Measurements from ENCODE around the gene CYBC1.

DNA sequence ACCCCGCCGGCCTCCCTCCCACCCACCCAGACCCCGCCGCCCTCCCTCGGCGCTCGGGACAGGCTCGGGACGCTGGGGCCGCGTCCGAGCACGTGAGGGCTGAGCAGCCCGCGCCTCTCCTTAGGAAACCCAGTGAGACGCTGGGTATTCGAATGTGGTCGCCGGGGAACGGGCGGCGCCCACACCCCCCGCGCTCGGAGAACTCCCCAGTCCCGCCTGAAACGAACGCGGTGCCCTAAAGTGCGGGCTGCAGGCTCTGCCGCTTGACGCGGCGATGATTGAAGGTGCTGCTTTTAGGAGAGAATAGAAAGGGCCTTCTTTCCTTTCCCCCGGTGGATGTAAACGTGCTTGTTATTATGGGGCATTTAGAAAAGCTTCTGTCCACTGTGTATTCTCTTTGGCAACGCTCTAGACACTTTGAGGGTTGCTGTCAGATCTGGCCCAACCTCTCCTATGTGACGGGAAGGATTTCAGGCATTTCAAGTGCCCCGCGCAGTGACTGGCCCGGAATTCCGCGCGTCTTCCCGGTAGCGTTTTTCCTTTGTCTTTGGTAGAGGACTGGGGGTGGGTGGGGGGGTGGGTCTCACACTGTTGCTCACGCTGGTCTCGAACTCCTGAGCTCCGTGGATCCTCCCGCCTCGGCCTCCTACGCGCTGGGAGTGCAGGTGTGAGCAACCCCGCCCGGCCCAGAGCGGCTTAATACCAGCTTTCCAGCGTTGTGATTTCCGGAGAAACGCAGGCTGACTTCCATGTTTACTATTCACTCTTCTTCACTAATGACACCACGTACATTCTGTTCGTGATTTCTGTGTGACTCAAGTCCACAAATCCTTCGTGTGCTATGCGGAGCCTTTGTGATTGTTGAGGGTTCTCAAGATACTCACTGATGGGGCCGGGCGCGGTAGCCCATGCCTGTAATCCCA lies 47.2 kb upstream of the CYBC1 start:
- TF ChIP-seq, protein P1, sequence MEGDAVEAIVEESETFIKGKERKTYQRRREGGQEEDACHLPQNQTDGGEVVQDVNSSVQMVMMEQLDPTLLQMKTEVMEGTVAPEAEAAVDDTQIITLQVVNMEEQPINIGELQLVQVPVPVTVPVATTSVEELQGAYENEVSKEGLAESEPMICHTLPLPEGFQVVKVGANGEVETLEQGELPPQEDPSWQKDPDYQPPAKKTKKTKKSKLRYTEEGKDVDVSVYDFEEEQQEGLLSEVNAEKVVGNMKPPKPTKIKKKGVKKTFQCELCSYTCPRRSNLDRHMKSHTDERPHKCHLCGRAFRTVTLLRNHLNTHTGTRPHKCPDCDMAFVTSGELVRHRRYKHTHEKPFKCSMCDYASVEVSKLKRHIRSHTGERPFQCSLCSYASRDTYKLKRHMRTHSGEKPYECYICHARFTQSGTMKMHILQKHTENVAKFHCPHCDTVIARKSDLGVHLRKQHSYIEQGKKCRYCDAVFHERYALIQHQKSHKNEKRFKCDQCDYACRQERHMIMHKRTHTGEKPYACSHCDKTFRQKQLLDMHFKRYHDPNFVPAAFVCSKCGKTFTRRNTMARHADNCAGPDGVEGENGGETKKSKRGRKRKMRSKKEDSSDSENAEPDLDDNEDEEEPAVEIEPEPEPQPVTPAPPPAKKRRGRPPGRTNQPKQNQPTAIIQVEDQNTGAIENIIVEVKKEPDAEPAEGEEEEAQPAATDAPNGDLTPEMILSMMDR (IDR thresholded peaks at IDR 0.05; ENCODE audit: insufficient read depth, low read length) = no peak
- no peak for TF ChIP-seq POLR2AphosphoS5 (IDR thresholded peaks at IDR 0.05; ENCODE audit: low read depth)
- TF ChIP-seq GABPA (IDR thresholded peaks at IDR 0.05; ENCODE audit: low read depth) = no peak
- TF ChIP-seq, protein P2, sequence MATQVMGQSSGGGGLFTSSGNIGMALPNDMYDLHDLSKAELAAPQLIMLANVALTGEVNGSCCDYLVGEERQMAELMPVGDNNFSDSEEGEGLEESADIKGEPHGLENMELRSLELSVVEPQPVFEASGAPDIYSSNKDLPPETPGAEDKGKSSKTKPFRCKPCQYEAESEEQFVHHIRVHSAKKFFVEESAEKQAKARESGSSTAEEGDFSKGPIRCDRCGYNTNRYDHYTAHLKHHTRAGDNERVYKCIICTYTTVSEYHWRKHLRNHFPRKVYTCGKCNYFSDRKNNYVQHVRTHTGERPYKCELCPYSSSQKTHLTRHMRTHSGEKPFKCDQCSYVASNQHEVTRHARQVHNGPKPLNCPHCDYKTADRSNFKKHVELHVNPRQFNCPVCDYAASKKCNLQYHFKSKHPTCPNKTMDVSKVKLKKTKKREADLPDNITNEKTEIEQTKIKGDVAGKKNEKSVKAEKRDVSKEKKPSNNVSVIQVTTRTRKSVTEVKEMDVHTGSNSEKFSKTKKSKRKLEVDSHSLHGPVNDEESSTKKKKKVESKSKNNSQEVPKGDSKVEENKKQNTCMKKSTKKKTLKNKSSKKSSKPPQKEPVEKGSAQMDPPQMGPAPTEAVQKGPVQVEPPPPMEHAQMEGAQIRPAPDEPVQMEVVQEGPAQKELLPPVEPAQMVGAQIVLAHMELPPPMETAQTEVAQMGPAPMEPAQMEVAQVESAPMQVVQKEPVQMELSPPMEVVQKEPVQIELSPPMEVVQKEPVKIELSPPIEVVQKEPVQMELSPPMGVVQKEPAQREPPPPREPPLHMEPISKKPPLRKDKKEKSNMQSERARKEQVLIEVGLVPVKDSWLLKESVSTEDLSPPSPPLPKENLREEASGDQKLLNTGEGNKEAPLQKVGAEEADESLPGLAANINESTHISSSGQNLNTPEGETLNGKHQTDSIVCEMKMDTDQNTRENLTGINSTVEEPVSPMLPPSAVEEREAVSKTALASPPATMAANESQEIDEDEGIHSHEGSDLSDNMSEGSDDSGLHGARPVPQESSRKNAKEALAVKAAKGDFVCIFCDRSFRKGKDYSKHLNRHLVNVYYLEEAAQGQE (IDR thresholded peaks at IDR 0.05; ENCODE audit: insufficient replicate concordance, low read depth) = no peak
- TF ChIP-seq SPI1 (IDR thresholded peaks at IDR 0.05; ENCODE audit: borderline replicate concordance, low read depth) = no peak

Measured in HL-60 (cell line).